HG02840 (cell line): Measurements from ENCODE around the gene DACT2.
"Not testable (repeated sequence)": the region's sequence is repeated elsewhere in the genome, so short reads cannot be mapped to it uniquely, and the experiment has no call there.

ENCODE experiments used
- ATAC-seq: cut with Tn5 transposase; IDR thresholded peaks from one replicate; pipeline ENCODE4 v1.9.1; 2021; ENCODE audit warnings: mild to moderate bottlenecking, moderate library complexity, moderate number of reproducible peaks; ENCODE audit not compliant: unreplicated experiment, low FRiP score

DACT2 gene

DNA sequence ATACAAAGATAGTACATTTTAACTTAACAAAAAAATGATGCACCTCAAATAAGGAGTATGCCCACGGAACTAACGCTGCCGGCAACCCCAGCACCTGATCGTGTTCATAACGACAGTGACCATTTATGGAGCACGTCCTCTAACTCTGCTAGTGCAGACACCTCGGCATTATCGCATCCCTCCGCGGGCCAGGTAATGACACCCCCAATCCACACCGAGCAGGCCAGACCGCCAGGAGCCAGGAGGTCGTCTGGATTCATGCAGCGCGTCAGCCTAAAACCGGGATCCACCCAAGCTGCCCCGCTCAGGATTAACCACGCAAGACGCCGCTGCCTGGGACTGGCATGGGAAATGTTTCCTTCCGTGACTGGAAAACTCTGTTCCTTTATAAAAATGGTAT is 34.1 kb downstream of the DACT2 start:
- no peak for ATAC-seq

DNA sequence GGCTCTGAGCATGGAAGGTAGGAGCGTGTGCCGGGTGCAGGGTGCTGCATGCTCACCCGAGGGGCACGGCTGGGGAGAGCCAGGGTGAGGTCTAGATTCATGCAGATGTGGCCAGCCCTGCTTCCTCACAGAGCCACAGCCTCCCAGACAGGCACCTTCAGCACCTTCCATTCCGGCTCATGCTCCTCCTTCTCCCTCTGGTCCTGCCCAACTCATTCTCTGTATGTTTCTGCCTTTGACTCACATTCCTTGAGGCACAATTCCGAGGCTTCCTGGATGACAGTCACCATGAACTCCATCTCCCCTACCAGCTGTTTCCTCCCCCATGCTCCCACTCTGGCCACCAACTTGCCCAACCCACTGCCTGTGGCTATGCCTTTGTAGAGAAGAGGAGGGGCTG is 35.4 kb downstream of the DACT2 start:
- ATAC-seq, result no peak

DNA sequence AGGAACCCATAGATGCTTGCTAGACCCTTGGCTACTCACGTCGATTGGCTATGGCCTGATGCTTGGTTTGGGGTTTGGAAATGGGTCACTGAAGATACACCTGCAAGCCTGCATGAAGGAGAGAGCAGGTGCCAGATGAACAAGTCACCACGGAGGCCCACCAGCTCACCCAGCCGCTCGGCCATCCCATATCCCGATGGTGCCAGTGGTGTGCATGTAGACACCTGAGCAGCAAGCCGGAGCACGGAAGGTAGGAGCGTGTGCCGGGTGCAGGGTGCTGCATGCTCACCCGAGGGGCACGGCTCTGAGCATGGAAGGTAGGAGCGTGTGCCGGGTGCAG is 35.9 kb downstream of the DACT2 start:
- no peak for ATAC-seq

DNA sequence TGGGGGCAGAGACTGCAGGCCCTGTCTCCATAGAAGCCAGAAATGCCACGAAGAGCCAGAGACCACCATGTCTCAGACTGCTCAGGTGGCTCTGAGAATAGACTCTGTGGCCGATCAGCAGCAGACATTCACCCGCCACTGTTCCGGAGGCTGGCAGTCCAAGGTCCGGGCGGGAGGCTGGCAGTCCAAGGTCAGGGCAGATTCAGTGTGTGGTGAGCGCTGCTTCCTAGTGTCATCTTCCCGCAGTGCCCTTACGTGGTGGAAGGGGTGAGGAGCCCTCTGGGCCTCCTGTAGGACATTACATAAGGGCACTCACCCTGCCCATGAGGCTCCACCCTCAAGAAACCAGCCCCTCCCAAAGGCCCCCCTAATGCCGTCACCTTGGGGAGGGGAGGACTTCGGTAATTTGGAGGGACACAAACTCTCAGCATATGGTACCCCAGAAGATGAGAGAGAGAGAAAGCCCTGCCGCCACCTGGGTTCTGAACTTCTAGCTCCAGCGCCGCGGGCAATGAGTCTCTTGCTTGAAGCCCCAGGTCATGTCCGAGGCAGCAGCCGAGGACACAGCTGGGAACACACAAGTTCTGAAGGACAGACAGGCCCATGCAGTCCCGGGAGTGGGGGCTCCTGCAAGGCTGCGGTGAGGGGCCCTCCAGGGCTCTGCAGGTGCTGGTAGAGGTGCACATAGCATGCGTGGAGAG is 36.4 kb downstream of the DACT2 start:
- ATAC-seq, result no peak

DNA sequence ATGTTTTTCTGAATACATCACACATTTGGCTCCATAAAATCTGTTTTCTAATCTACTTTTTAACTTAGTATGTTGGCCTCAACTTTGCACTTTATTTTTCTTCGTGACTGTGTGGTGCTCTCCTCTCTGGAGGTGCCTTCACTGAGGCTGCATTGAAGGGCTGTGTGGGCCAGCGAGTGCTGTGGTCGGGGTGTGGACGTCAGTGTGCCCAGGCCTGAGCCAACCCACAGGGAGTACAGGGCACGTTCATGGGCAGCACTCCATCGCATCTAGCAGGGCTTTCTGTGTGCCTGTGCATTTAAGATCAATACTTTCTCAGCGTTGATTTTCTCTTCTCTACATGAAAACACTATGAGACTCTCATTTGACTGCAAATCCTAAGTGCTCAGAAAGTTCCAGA is 37.8 kb downstream of the DACT2 start:
- ATAC-seq, result no peak

DNA sequence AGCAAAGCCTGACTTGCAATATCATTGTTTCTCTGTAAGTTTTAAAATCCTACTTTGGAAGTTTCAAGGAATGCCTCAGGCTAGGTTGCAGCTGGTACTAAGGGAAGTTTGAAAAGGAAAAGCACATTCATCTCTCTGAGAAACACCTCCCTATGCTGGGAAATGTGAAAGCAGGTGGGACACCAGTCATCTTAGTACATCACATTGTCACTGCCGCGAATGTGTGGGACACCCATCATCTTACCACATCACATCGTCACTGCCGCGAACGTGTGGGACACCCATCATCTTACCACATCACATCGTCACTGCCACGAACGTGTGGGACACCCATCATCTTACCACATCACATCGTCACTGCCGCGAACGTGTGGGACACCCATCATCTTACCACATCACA is 38.3 kb downstream of the DACT2 start:
- ATAC-seq, result not testable (repeated sequence)

DNA sequence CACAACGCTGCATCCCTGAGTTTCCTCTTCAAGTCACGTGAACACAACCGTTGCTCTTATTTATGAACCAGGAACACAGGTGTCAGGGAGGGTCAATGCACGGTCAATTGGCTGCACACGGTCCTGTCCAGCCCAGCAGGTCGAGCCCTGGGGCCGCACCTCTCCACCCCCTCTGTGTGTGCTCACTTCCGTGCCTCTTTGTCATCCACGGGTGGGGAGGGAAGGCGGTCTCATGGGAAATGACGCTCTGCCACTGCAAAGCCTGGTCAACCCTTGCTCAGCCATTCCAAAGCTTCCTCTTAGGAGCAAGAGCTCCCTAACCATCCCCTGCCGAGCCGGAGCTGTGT is 38.7 kb downstream of the DACT2 start:
- ATAC-seq, result no peak

DNA sequence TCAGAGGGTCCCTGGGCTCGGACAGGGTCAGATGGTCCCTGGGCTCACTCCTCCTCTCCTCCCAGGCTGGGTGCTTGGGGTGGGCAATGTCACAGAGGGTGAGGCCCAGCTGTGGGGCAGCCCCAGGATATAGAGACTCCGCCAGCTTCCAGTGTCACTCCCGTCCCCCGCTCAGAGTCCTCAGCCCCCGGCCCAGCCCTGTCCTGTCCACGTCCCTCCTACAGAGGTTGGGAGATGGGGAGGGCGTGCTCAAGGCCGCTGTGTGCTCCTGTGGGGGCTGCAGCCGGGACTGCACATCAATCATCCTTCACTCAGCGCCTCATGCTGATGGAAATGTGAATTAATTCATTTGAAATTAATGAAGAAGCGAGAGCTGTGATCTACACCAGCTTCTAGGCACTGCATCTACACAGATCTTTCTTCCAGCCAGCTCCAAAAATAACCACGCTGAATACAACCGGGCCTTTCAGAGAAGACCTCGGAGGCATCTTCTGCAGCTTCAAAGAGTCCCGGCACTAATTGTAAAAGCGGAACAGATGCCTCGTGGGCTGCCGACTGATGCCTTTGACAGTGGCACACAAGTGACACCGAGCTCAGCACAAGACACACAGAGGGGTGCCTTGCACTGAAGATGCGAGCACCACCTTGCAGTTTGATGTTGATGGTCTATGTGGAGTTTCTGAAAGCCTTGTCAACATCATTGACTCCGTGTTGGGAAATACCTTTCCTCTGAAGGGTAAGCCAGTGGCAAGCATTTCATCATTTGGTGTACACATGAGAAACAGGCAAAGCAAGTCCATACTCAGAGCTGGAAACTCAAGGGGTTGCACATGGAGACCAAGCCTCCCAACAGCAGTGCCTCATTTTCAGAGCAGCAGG is 39.3 kb downstream of the DACT2 start:
- no peak for ATAC-seq

DNA sequence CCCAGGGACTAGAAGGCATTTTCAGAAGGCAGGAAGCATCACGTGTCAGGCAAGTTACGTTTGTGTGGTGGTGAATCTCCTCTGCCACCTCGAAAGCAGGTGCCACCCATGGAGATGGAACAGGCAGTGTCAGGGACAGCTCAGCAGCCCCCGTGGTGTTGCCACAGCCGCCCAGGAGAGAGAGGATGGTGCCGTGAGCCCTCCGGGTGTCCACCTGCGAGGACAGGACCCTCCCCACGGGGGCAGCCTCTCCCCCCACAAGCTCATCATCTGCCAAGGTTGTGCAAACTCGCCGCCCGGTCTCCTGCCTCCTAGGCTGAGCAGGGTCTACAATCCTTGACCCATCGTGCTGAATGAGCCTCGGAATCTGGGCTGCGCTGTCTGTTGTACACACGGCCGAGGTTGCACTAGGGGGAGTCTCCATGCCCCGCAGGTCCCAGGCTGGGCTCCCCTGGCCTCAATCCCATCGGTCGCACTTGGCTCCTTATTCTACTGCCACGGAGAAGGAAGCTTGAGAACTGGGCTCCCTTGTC is 40.1 kb downstream of the DACT2 start:
- no peak for ATAC-seq

DNA sequence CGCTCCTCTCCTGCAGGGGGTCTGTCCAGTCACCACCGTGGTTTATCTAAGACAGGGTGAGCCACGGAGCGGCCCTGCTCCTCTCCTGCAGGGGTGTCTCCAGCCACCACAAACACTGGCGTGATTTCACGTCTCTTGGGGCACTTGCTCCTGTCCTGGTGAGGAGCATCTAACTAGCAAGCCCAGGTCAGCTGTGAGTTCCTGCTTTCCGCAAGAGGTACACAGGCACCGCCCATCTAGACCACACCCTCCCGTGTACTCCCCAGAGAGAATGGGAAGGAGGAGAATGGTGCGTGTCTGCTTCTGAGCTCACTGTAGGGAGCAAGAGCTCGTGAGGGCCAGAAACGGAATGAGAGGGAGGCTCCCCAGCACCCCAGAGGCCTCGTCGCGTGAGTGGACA is 40.7 kb downstream of the DACT2 start:
- no peak for ATAC-seq

DNA sequence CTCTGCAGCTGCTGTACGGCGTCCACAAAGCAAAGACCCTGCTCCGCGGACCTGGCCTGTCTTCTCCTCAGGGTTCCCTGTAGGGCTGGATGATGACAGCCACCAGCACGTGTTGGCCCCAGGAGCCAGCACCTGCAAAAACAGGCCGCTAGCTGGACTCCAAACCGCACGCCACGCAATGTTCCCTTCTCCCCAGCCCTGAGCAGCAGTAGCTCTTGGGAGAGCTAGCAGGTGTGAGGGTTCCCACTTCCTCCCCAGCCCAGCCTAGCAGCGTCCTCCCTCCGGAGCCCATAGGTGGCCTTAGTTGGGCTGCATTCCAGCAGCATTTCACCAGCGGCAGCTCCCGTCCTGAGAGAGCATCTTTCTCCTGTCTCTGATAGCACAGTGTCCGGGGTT is 42.3 kb downstream of the DACT2 start:
- ATAC-seq, result no peak

DNA sequence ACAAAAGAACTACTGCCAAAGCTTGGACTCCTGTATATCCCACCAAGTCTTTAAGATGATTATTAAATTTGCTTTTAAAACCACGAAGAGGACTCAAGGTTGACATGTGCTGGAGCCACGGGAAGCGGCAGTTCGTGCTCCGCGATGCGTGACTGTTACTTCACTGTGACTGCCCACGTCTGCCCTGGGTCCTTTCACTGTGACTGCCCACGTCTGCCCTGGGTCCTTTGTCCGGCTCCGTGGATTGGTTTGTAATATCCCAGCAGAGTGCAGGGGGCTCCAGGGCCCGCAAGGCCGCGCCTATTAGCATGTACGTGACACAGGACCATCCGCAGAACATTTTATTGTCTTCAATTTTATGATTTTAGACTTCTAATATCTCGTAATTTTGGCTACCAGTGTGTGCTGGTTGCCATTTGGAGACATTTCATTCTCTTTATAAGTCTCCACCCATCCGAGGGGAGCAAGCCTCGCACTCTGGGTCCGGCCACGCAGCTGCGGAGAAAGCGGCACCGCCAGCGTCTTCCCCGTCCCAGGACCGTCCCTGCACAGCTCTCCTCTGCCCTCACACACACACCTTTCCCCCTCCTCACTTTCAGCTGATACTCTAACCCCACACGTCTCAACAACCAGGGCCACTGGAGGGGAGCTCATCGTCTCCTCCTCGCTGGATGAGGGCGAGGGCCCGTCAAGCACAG is 42.9 kb downstream of the DACT2 start:
- no peak for ATAC-seq

DNA sequence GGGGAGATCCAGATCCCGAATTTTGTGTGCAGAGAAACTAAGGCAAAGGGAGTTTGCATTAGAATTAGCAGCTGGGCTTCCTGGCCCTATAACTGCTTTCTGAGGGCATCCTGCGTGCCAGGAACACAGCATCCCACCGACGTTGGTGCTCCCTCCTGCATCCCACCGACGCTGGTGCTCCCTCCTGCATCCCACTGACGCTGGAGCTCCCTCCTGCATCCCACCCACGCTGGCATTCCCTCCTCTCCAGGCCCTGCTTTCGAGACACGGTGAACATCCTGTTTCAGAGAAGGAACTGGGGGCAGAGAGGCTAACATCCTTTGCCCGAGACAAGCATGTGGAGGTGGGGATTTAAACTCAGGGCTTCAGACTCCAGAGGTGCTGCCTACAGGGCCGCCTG is 44.4 kb downstream of the DACT2 start:
- ATAC-seq, result no peak

DNA sequence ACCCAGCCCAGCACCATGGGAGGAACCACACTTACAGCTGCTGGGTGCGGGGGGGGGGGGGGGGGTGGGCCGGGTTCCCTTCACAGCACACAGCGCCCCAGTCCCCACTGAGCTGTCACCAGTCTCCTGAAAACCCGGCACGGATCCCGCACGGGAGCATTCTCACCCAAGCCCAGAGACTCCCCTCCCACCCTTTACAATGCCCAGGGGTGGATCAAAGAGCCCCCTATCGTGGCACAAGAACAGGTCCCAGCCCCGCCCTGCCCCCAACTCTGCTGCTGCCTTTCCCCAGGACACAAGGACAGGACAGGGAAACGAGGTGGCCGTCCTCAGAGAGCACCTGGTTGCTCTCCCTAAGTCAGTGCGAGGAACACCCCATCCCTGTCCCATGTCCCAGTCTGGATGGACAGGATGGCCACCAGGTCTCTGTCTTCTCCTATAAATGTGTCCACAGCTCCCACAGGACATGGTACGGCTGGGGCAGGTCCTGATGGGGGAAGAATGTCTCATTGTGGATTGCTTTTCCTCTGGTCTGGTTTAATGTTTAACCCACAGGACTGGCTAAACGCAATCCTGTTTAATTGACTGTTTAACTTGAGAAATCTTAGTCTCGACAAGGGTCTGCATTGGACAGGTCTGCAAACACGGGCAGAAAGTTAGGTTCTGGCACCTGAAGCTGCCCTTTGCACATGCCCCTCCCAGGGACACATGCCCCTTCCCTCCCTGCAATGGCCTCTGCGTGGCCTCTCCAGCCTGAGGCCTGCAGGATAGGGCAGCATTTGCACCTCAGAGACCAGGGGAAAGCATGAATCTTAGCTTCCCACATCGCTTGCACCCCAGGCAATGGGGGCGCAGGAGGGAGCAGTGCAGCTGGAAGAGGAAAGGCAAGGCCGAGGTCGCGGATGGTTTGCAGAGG is 45.3 kb downstream of the DACT2 start:
- no peak for ATAC-seq

DNA sequence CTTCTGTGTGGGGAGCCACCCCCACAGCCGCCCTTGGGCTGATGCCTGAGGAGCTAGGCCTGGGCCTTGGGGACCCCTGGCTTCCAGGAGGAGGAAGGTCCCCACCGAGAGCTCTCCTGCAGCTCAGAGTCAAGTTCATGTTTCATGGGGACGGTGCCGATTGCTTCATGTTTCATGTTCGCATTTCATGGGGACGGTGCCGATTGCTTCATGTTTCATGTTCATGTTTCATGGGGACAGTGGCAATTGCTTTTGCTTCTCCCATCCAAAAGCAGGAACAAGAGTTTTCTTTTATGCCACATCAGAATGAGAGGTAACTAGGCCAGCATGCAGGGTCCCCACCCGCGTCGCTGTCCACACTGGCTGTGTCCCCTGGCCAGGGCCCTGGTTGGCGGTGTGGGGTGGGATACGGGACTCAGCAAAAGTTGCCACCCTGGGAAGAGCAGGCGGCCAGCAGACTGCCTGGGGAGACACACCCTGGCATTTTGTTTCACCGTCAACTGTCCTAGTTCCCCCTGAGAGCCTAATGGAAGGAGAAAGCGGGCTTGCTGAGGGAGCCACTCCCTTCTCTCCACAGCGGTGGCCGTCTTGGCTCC is 46.0 kb downstream of the DACT2 start:
- ATAC-seq, result no peak

DNA sequence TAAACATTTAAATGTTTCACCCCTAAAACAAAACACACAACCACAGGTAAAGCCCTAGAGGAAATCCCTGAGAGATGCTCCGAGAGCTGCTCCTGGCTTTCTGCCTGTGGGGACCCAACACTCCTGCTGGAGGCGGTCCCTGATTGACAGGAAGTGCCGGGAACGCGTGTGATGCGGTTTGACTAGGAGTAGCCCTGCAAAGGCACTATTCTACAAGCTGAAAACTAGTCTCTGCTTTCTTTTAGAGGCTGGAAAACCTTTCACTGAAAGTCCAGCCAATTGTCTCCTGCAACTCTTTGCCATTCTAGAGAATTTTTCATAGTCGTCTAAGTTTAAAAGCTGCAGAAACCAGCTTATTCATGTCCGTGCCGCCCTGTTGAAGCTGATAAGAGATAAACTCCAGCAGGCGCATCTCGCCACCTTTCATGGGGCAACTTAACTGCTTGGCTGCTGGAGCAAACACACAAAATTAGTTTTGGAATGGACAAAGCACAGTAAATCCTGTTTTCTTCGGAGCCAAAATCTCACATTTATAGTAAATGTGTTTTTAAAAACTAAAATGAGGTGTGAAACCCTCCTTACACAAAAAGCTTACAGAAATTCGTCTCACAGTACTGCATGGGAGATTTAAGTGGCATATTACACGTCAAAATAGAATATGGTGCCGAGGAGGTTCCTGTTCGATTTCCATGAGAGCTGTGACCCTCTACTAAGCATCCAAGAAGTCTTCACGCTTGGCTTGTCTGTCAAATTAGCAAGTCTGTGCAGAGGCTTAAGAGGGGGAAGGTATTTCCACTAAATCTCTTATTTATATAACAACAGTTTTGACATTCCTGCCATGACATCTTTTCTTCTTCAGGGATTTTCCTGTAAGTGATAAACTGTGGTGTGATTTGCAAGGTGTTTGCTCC is 46.9 kb downstream of the DACT2 start:
- ATAC-seq, result no peak

DNA sequence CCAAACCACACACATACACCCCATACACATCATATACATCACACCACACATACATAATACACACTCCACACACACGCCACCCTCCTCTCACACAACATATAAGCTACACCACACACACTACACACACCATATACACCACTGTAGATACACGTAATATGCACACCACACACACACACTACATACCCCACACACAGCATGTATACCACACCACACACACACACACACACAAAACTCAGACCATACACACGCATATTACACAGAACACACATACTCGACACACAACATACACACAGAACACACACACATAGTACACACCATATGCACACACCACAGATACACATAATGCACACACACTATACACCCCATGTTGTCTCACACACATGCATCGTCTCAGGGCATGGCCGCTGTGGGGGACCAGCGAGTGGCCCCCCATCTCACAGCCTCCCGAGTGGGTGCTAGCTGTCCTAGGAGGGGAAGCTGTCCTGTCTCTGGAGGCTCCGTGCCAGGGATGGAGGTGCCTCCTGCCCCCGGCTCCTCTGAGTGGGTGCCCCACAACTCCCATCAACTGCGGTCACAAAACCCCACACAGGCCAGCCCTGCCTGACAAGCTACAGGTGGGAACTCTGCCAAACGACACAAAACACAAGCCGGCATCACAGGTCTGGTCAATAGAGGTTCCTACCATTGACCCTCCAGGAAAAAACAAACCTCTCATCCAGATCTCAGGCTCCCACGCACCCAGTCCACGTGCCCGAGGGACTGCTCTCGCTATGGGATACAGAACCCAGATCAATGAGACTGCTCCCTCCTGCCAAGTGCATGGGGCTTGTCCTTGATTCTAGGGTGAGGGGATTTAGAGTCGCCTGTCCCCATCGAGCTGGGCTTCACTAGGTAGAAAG is 49.1 kb downstream of the DACT2 start:
- no peak for ATAC-seq
